GM12878 (cell line): ENCODE data around the gene CYP1A2. TPM values are rescaled to one million over a fixed set of nuclear protein-coding genes. Genes with fewer than 3 reads are reported as not detected.

ENCODE experiments used
- ATAC-seq: fragments of 200-7000 bp; cut with Tn5 transposase; 3 replicates; pipeline ENCODE4 v1.9.1; 2020; ENCODE audit warnings: mild to moderate bottlenecking, moderate library complexity
- BruUV-seq: library from RNA; stranded (reverse); fragments of 400-500 nt; replicated peaks from 2 replicates; lab custom pipeline; 2021; lab: Mats Ljungman, UMichigan
- CTCF ChIA-PET: fragments of 300-600 bp; sonication (Branson Sonifier 250); formaldehyde crosslinking; extraction: SDS; loops from one replicate; lab custom pipeline; 2021; ENCODE audit warnings: inconsistent platforms; lab: Yijun Ruan, JAX
- POLR2A ChIA-PET: fragments of 350-600 bp; formaldehyde crosslinking; extraction: SDS; loops from one replicate; lab custom pipeline; 2021; ENCODE audit warnings: inconsistent platforms; lab: Charles Lee
- RAD21 ChIA-PET: fragments of 300-600 bp; sonication (Branson Sonifier 250); formaldehyde crosslinking; loops from one replicate; lab custom pipeline; 2023; ENCODE audit warnings: antibody characterized with exemption; ENCODE audit not compliant: unreplicated experiment; lab: Charles Lee
- SMC1A ChIA-PET: fragments of 300-600 bp; sonication (Branson Sonifier 250); formaldehyde crosslinking; loops from one replicate; lab custom pipeline; 2023; ENCODE audit not compliant: unreplicated experiment, uncharacterized antibody; lab: Charles Lee
- DNase-seq: peaks from one replicate; pipeline ENCODE4 v3.0.0-alpha.2; 2011; ENCODE audit warnings: low read depth, low spot score
- FAIRE-seq: peaks from 3 replicates; lab custom pipeline; 2011; peaks lifted over from hg19 to GRCh38; lab: Jason Lieb, UNC
- H2AFZ ChIP-seq: 2 replicates; pipeline ENCODE4 v1.6.0; 2011; ENCODE audit warnings: low read depth, low read length, control low read depth; ENCODE audit not compliant: control insufficient read depth
- H3K27ac ChIP-seq: 2 replicates; pipeline ENCODE4 v1.5.1; 2011; ENCODE audit warnings: control low read depth; ENCODE audit not compliant: control insufficient read depth, insufficient read depth
- H3K27me3 ChIP-seq, 2 experiments: replicated peaks in 1 of 2; 2 replicates each; pipeline versions ENCODE4 v1.6.0 to v1.6.1; 2011; ENCODE audit warnings: low read length in 1 of 2; ENCODE audit not compliant: control insufficient read depth in 2 of 2, insufficient read depth in 2 of 2
- H3K36me3 ChIP-seq, 2 experiments: 2 replicates each; pipeline ENCODE4 v1.5.1; 2011; ENCODE audit warnings: low read length in 1 of 2; ENCODE audit not compliant: control insufficient read depth in 2 of 2, insufficient read depth in 2 of 2
- H3K4me1 ChIP-seq: 2 replicates; pipeline ENCODE4 v1.6.1; 2011; ENCODE audit warnings: mild to moderate bottlenecking, low read length, moderate library complexity, mixed read lengths; ENCODE audit not compliant: control insufficient read depth, insufficient read depth
- H3K4me2 ChIP-seq: 2 replicates; pipeline ENCODE4 v1.6.0; 2011; ENCODE audit warnings: control low read depth; ENCODE audit not compliant: control insufficient read depth, insufficient read depth
- H3K4me3 ChIP-seq: fragments of 200-600 bp; sonication (generic); 2 replicates; pipeline ENCODE4 v1.5.1; 2016
- H3K79me2 ChIP-seq: 2 replicates; pipeline ENCODE4 v1.6.0; 2011; ENCODE audit warnings: low read length; ENCODE audit not compliant: control insufficient read depth, insufficient read depth
- H3K9ac ChIP-seq: 2 replicates; pipeline ENCODE4 v1.8.0; 2011; ENCODE audit warnings: low read length, control low read depth, mixed read lengths; ENCODE audit not compliant: control insufficient read depth, insufficient read depth
- H3K9me3 ChIP-seq: replicated peaks from 3 replicates; pipeline ENCODE4 v1.5.1; 2011; ENCODE audit warnings: mild to moderate bottlenecking, low read length; ENCODE audit not compliant: control insufficient read depth, insufficient read depth
- H4K20me1 ChIP-seq: 2 replicates; pipeline ENCODE4 v1.6.0; 2011; ENCODE audit not compliant: control insufficient read depth, insufficient read depth
- ASH2L ChIP-seq: fragments of 300-600, 200-600 bp; sonication (generic); IDR thresholded peaks from 2 replicates; pipeline ENCODE4 v1.6.1; 2017; ENCODE audit warnings: low read depth, mild to moderate bottlenecking, borderline replicate concordance
- BRCA1 ChIP-seq: IDR thresholded peaks from 2 replicates; pipeline ENCODE4 v1.6.1; 2011; ENCODE audit warnings: low read depth, low read length, improper control_type of control experiment
- CHD4 ChIP-seq: fragments of 200-600 bp; sonication (generic); IDR thresholded peaks from 2 replicates; pipeline ENCODE4 v1.6.1; 2016; ENCODE audit warnings: mild to moderate bottlenecking
- FOS ChIP-seq: IDR thresholded peaks from 3 replicates; pipeline ENCODE4 v1.6.1; 2011; ENCODE audit warnings: borderline replicate concordance; ENCODE audit not compliant: insufficient read length; ENCODE audit errors: extremely low read depth
- JUNB ChIP-seq: IDR thresholded peaks from 2 replicates; pipeline ENCODE4 v1.6.1; 2016; ENCODE audit warnings: antibody characterized with exemption, mild to moderate bottlenecking
- LARP7 ChIP-seq: fragments of 450-650 bp; IDR thresholded peaks from 2 replicates; pipeline ENCODE4 v1.6.1; 2017; ENCODE audit warnings: mild to moderate bottlenecking
- MTA3 ChIP-seq: IDR thresholded peaks from 2 replicates; pipeline ENCODE4 v1.6.1; 2012; ENCODE audit warnings: low read length, inconsistent platforms, borderline replicate concordance
- PML ChIP-seq: IDR thresholded peaks from 2 replicates; pipeline ENCODE4 v1.6.1; 2012; ENCODE audit warnings: low read length, inconsistent platforms
- RELA ChIP-seq: fragments of 450-650 bp; IDR thresholded peaks from 2 replicates; pipeline ENCODE4 v1.8.0; 2014; ENCODE audit warnings: borderline replicate concordance; ENCODE audit not compliant: partially characterized antibody
- REST ChIP-seq: IDR thresholded peaks from 2 replicates; pipeline ENCODE4 v1.6.1; 2012; ENCODE audit warnings: mild to moderate bottlenecking, low read depth, low read length
- RFX5 ChIP-seq: IDR thresholded peaks from 2 replicates; pipeline ENCODE4 v1.6.1; 2011; ENCODE audit warnings: low read depth, low read length, improper control_type of control experiment
- TCF12 ChIP-seq: IDR thresholded peaks from 2 replicates; pipeline ENCODE4 v1.6.1; 2011; ENCODE audit warnings: low read depth, mild to moderate bottlenecking, low read length
- WRNIP1 ChIP-seq: IDR thresholded peaks from 2 replicates; pipeline ENCODE4 v1.6.1; 2011; ENCODE audit warnings: low read depth, low read length, improper control_type of control experiment, borderline replicate concordance
- YY1 ChIP-seq: IDR thresholded peaks from 2 replicates; pipeline ENCODE4 v1.6.1; 2011; ENCODE audit warnings: low read depth, mild to moderate bottlenecking, low read length
- ZBTB40 ChIP-seq: fragments of 450-650 bp; IDR thresholded peaks from 2 replicates; pipeline ENCODE4 v1.6.1; 2016; ENCODE audit warnings: mild to moderate bottlenecking, moderate library complexity, borderline replicate concordance
- ZNF384 ChIP-seq: IDR thresholded peaks from 2 replicates; pipeline ENCODE4 v1.6.1; 2012; ENCODE audit warnings: low read depth, mild to moderate bottlenecking, low read length, improper control_type of control experiment, borderline replicate concordance
- WGBS: methylation state at CpG from one replicate; pipeline ENCODE4 v1.1.6; 2016; ENCODE audit warnings: low lambda C conversion rate; ENCODE audit not compliant: insufficient replicate concordance, insufficient coverage; ENCODE audit errors: missing lambda C conversion rate; 5-methylcytosine and 5-hydroxymethylcytosine counted together
- in situ Hi-C: fragments of 300-500 bp; cut with MboI; formaldehyde crosslinking; loops from 9 replicates; pipeline ENCODE4 v1.14.3; 2018; ENCODE audit warnings: mixed read lengths
- intact Hi-C: fragments of 100-400 bp; cut with micrococcal nuclease; formaldehyde crosslinking; loops from one replicate; pipeline ENCODE4 v1.14.2; 2022; ENCODE audit not compliant: unreplicated experiment
- polyA plus RNA-seq, 11 experiments: library from polyadenylated mRNA; depleted of rRNA in 4 of 11; unstranded in 6 of 11; stranded (reverse) in 5 of 11; fragments of >200 nt; fragmentation: Nextera tagmentation in 4 of 11; fragmentation: Illumina TruSeq in 1 of 11; extraction: Ambion mirVana in 4 of 11; extraction: Trizol in 1 of 11; gene quantifications; 1 replicate in 1 of 11; 2 replicates in 10 of 11; pipeline versions ENCODE4 v1.2.1 to v1.2.3, GENCODE V29; 2011 to 2016; ENCODE audit warnings: inconsistent platforms in 2 of 11, missing spikeins in 2 of 11, low read depth in 1 of 11
- total RNA-seq, 4 experiments: library from RNA; depleted of rRNA in 3 of 4; stranded (reverse); fragments of >200 nt in 3 of 4; fragmentation: Illumina TruSeq in 1 of 4; extraction: Trizol in 1 of 4; gene quantifications; 2 replicates each; pipeline versions ENCODE4 v1.2.1 to v1.2.3, GENCODE V29; 2013 to 2021

The CYP1A2 gene
- total and polyA plus RNA-seq, 10 of the 15 experiments (the other 5 are each of a cell fraction or from before 2014, with no cell fraction given): 0.03 to 0.09 (median 0.05) TPM; not detected in 7

- H3K9ac ChIP-seq: no peak overlapping the region
- ATAC-seq (no peak), DNase-seq (no peak), FAIRE-seq (no peak)
- no peaks in the 10 kb centered on the region for H3K4me1 ChIP-seq
- ChIA-PET RAD21 (no interaction called here), POLR2A (no interaction called here), SMC1A (interaction anchor here (1.1 kb wide), 1 partner anchor 22 kb away, joined by 3 read pairs; no protein-coding TSS in a partner anchor), CTCF (no interaction called here)
- no TSS peak for BruUV-seq
- 38% methylated on average over 4 of the region's 4 CpGs for WGBS
- no peaks in the 10 kb centered on the region; the same call in 2 of the 3 replicates for H3K9me3 ChIP-seq
- in situ Hi-C loops: no loop called here
- H4K20me1 ChIP-seq: no peaks in the 10 kb centered on the region
- H3K4me3 ChIP-seq: no peak overlapping the region
- no peak overlapping the region for H2AFZ ChIP-seq
- intact Hi-C loops: no loop called here
- TF ChIP-seq ZNF384 (no peak), ASH2L (no peak), TCF12 (no peak), YY1 (no peak), WRNIP1 (no peak), BRCA1 (no peak), ZBTB40 (no peak), RELA (no peak), PML (no peak), RFX5 (no peak), CHD4 (no peak), LARP7 (no peak), REST (no peak), MTA3 (no peak), JUNB (no peak), FOS (no peak)
- H3K36me3 ChIP-seq: no peaks in the 10 kb centered on the region
- no peak overlapping the region for H3K27ac ChIP-seq
- H3K27me3 ChIP-seq: no peaks in the 10 kb centered on the region
- H3K79me2 ChIP-seq: no peaks in the 10 kb centered on the region
- H3K4me2 ChIP-seq: no peak overlapping the region
Measured at GRCh38 chr15:74746389-74746788, 2.3 kb upstream of the CYP1A2 start.
